ENCODE measurements around the gene VPS8. TPM values are rescaled to one million over a fixed set of nuclear protein-coding genes. Genes with fewer than 3 reads are reported as not detected.

VPS8 gene
- total and polyA plus RNA-seq, 2 of the 13 experiments (the other 11 are each of a cell fraction or from before 2014, with no cell fraction given) = 14.2 to 35.1 TPM

DNA sequence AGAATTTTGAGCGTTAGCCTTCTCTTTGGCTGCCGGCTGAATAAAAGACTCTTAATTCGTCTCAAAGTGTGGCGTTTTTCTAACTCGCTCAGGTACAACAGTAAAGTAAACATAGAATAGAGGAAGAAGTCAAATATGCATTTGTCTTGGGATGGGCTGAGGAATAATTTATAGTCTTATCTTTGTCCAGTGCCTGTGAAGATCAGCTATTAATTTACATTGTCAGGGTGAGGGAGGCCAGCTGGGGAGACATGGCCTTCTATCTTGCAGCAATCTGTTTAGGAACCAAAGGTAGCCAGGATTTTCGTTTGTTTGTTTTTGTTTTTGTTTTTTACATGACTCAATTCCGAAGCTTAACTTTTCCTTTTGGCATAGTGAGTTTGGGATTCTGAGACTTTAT lies 100.2 kb downstream of the VPS8 start:
- H3K9me3 ChIP-seq (ENCODE audit: low read length) = no peaks in the 10 kb centered on the region
- no peak overlapping the region for H3K4me2 ChIP-seq (ENCODE audit: low read depth, low read length)
- intact Hi-C loops (cut with micrococcal nuclease; ENCODE audit: unreplicated experiment) = no loop called here
- H3K27ac ChIP-seq (ENCODE audit: extremely low read length, insufficient read depth, low read length) = no peak overlapping the region
- H3K27me3 ChIP-seq (ENCODE audit: control insufficient read depth in 1 of 2, insufficient read depth in 2 of 2, low read length in 2 of 2) = no peaks in the 10 kb centered on the region
- H3K4me3 ChIP-seq (replicated peaks in 1 of 3; ENCODE audit: insufficient read depth in 1 of 3, low read depth in 2 of 3, low read length in 3 of 3) = no peak overlapping the region
- no peaks in the 10 kb centered on the region; a peak in 1 of 5 replicates for H3K36me3 ChIP-seq (replicated peaks in 1 of 2; ENCODE audit: control insufficient read depth in 1 of 2, insufficient read depth in 2 of 2, low read length in 2 of 2)
- no TSS peak for BruUV-seq (replicated peaks)
- H3K9ac ChIP-seq (ENCODE audit: insufficient read depth, low read depth, low read length) = no peak overlapping the region
- no peak for ATAC-seq
- no peak for FAIRE-seq
- CTCF ChIA-PET (ENCODE audit: low intra/inter-chr PET ratio, low total read pairs) = no interaction called here
- POLR2A ChIA-PET = no interaction called here
- peaks cover 8% of the 10 kb centered on the region; the same call in 1 of the 2 replicates for H3K4me1 ChIP-seq (ENCODE audit: insufficient read depth, low read length)
- TF ChIP-seq ZNF547 (CRISPR knock-in tag; IDR thresholded peaks at IDR 0.05) = no peak
- no peak for TF ChIP-seq ZNF124 (CRISPR knock-in tag; IDR thresholded peaks at IDR 0.05)
- TF ChIP-seq KDM5A (IDR thresholded peaks at IDR 0.05; ENCODE audit: borderline replicate concordance, low read length) = no peak
- no peak for TF ChIP-seq ZNF253 (CRISPR knock-in tag; IDR thresholded peaks at IDR 0.05; ENCODE audit: borderline replicate concordance)
- no peak for TF ChIP-seq ZNF556 (CRISPR knock-in tag; IDR thresholded peaks at IDR 0.05; ENCODE audit: borderline replicate concordance)
- TF ChIP-seq SMAD9 (CRISPR knock-in tag; IDR thresholded peaks at IDR 0.05) = no peak
- TF ChIP-seq U2AF2 (IDR thresholded peaks at IDR 0.05; ENCODE audit: low read depth, low read length) = no peak
- TF ChIP-seq, protein P1, sequence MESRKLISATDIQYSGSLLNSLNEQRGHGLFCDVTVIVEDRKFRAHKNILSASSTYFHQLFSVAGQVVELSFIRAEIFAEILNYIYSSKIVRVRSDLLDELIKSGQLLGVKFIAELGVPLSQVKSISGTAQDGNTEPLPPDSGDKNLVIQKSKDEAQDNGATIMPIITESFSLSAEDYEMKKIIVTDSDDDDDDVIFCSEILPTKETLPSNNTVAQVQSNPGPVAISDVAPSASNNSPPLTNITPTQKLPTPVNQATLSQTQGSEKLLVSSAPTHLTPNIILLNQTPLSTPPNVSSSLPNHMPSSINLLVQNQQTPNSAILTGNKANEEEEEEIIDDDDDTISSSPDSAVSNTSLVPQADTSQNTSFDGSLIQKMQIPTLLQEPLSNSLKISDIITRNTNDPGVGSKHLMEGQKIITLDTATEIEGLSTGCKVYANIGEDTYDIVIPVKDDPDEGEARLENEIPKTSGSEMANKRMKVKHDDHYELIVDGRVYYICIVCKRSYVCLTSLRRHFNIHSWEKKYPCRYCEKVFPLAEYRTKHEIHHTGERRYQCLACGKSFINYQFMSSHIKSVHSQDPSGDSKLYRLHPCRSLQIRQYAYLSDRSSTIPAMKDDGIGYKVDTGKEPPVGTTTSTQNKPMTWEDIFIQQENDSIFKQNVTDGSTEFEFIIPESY (CRISPR knock-in tag; IDR thresholded peaks at IDR 0.05) = no peak
- no peak for TF ChIP-seq NAIF1 (CRISPR knock-in tag; IDR thresholded peaks at IDR 0.05; ENCODE audit: borderline replicate concordance)
- TF ChIP-seq ZNF292 (CRISPR knock-in tag; IDR thresholded peaks at IDR 0.05; ENCODE audit: borderline replicate concordance, low read depth) = no peak
- no peak for TF ChIP-seq SRSF1 (optimal IDR thresholded peaks at IDR 0.05; ENCODE audit: low read depth, low read length)
- 97% methylated on average over 7 of the region's 7 CpGs for WGBS (ENCODE audit: low lambda C conversion rate)
- in situ Hi-C loops (cut with HindIII; ENCODE audit: extremely low pct_ligation_motif_present, low pct_unique_long_range_greater_than_20kb) = no loop called here
- H2AFZ ChIP-seq (ENCODE audit: low read length) = no peak overlapping the region
- H3K79me2 ChIP-seq (ENCODE audit: insufficient read depth, low read length) = no peaks in the 10 kb centered on the region
- no peak for DNase-seq (ENCODE audit: low spot score)
- H4K20me1 ChIP-seq (ENCODE audit: insufficient read depth, low read length) = no peaks in the 10 kb centered on the region

Measured in HepG2 (cell line).